HG02870 (cell line): ENCODE measurements around the gene IFT43.
"Not testable (repeated sequence)": the region's sequence is repeated elsewhere in the genome, so short reads cannot be mapped to it uniquely, and the experiment has no call there.

Experiments used
- ATAC-seq: cut with Tn5 transposase; IDR thresholded peaks from one replicate; pipeline ENCODE4 v1.9.1; 2021; ENCODE audit warnings: mild to moderate bottlenecking, moderate library complexity; ENCODE audit not compliant: unreplicated experiment

The IFT43 gene

DNA sequence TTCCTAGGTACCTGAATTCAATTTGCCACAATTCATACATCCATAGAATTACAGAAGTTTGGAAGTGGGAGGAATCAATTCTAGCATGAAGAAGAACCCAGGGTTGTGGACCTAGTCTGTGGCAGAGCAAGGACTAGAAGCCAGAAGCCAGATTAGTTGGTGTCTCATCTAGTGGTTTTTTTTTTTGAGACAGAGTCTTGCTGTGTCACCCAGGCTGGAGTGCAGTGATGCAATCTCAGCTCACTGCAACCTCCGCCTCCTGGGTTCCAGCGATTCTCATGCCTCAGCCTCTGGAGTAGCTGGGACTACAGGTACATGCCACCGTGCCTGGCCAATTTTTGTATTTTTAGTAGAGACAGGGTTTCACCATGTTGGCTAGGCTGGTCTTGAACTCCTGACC, 24.1 kb downstream of the IFT43 start:
- ATAC-seq, result not testable (repeated sequence)

DNA sequence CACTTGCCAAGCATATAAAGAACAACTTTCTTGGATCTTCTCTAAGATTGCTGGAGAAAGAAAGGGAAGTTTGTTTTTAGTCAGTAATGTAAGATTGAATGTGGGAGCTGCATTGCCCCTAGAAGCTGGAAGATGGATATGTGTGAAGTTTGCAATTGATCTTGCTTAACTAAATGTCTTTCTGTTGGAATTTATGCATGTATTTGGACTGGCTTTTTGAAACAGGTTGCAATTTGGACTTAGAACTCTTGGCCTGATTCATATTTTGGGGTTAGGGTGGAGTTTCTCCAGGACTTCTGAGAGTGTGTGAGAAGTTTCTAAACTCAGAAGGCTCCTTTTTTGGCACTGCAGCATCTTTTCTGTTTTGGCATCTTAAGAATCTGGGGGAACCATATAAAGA, 26.4 kb downstream of the IFT43 start:
- ATAC-seq, result no peak

DNA sequence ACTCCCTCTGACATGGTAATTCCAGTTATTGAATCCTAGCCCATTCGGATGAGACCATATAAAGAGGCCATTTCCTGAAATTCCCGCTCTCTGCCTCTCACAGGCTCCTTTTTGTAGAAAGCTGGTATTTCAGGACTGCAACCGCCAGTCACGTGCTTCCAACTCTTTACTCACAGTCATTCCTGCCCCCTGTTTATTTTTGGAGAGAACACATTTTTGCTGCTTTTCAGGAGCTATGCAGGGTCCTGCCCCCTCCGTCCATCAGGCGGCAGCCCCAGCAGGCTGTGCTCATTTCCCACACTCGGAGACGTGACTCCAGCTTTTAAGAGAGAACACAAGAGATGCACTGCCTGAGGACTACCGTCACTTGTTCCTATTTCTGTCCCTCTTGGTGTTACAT, 26.8 kb downstream of the IFT43 start:
- ATAC-seq, result no peak

DNA sequence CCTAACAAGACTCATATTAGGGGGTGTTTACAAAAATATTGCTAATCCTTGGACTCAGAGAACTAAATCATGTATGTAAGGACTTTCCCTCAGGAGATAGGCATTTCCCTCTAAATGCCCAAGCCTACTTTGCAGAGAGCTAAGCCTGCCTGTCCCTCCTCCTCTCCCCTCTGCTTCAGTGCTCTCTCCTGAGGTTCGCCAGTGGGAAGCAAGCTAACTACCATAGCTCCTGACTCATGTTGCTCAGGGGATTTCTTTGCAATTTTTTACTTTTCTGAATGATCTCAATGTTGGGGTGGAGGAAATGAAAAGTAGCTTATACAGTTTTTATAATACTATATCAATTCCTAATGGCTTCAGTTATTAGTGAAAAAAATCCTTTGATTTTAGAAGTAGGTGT, 29.6 kb downstream of the IFT43 start:
- no peak for ATAC-seq

DNA sequence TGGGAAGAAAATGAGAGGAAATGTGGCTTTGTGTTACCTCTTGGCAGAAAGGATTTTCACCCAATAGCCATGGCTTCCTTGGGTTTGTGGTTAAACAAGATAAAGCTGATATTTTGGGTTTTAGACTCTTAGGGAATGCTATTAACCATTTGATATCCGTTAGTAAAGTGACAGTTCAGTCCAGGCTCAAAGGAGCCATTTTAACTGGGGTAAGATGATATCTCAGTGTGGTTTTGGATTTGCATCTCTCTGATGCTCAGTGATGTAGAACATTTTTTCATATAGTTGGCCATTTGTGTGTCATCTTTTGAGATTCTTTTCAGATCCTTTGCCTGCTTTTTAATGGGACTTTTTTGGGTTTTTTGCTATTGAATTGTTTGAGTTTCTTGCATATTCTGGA, 30.1 kb downstream of the IFT43 start:
- no peak for ATAC-seq

DNA sequence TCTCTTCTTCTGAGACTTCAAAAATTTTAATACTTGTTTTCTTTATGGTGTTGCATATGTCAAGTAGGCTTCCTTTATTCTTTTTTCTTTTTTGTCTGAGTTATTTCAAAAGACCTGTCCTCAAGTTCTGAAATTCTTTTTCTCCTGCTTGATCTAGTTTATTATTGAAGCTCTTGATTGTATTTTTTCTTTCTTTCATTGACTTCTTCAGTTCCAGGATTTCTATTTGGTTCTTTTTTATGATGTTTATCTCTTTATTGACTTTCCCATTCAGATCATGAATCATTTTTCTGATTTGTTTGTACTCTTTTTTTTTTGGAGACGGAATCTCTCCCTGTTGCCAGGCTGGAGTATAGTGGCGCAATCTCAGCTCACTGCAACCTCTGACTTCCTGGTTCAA, 34.1 kb downstream of the IFT43 start:
- ATAC-seq, result no peak

DNA sequence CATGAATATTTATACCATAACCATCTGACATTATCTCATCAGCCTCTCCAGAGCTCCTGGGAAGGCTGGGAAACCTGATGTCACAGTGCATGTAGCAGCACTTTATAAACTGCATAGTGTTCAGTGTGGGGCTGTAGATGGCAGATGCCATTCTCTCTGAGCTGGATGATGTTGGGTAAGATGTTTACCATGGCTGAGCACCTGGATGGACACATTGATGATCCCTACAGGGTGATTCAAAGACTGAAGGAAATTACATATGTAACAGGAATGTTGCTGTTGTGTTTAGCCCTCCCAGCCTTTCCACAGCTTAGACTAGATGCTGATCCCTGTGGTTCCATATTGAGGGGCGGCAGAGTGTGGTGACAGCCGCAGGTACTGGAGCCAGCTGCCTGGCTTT, 37.4 kb downstream of the IFT43 start:
- ATAC-seq, result no peak

DNA sequence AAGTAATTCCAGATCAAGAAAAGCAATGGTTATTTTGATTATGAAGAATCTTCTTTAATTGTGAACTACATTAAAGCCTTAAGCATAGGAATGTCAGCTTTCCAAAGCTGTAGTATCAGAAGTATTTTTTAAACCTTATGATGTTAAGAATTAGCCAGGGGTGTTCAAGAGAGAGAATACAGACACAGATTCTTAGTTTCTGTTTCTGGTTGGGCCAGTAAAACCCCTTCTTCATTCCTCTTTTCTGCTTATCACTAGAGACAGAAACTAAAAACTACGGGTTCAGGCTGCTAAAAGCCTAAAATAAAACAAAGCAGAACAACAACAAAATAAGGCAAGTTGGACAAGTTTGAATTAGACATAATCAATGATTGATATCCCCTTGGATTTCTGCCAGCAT, 38.2 kb downstream of the IFT43 start:
- ATAC-seq, result no peak

DNA sequence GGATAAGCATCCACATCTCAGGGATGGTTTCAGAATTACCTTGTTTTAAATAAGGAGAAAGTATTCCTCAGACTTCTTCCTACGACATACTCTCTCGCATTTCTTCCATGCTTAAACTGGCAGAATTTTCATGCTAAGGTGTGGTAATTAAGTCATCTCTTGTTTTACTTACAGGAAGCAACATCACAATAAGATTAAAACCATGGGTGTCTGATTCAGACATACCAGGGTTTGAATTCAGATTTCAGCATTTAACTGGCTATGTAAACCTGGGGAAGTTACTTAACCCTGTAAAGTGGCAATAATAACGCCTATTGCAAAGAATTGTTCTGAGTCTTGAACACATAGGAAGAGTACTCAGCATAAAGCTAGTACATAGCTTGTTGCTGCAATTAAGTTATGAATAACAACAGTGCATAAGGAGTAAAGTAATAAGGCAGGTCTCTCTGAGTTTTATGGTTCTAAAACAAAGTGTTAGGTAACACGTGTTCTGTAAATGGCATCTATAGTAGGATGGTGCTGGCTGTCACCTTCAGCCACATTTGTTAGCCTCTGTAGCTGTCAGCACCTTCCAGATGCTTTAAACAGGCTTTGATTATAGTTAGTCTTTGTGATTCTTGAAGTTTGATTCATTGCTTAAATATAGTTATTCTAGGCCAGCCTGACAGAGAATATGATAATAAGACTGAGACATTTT, 38.8 kb downstream of the IFT43 start:
- no peak for ATAC-seq

DNA sequence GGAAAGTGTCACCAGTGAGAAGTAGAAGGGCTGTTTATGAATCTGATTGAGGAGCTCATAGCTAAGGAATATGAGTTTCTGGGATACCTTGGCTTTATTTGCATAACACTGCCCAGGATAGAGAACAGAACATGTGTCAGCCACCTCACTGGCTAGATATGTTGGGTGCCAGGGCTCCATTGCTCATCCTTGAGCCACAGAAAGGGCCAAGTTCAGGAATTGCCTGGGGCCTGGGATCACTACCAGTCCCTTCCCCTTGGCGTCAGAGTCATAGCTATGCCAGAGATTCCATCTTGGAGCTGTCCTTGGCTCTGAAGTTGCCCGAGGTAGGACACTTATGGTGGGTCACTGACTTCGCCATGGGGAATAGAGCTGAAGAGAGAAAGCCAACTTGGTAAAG, 49.0 kb downstream of the IFT43 start:
- no peak for ATAC-seq

DNA sequence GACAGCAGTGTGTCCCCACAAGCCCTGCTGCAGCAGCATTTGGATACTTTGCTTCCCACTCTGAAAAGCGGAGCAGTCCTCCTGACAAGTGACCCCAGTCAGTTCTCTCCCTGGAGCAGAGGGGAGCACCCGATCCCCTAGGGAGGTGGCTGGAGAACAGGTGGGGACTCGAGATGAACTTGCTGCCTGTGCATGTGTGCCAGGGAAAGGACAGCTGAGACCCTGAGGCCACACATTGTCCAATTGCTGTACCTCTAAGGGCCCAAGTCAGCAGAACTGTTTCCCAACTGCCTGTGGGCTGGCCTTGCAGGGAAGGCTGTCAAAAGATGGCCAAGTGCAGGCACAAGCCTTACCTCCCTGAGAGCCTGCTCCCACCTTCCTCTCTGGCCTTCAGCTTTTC, 55.1 kb downstream of the IFT43 start:
- ATAC-seq, result no peak

DNA sequence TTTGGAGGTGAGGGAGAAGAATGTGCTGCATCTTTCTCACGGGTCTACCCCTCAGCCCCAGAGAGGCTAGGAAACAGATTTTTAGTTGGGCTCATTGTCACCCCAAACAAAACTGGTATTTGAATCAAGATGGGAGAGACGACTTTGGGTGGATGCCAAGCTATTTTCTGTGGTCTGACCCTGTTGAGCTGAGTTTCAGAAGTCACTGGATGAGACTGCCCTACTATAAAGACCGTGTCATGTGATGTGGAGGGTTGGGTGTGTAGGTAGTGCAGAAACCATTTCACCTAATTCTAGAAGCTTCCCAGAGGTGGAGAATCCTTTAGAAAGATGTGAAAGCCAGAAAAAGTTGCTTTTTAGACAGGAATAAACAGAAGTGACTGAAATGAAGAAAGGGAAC, 60.2 kb downstream of the IFT43 start:
- ATAC-seq, result no peak

DNA sequence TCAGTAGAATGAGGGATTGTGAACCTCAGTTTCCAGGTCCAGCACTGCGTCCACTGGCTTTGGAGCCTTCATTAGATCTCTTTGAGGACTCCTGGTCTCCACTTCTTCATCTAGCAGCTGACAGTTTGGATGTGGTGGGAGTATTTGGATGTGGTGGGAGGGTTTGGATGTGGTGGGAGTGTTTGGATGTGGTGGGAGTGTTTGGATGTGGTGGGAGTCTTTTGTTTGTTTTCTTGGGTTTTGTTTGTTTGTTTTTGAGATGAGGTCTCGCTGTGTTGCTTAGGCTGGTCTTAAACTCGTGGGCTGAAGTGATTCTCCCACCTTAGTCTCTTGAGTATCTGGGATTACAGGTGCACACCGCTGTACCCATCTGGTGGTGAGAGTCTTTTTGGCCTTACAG, 64.7 kb downstream of the IFT43 start:
- ATAC-seq, result no peak

DNA sequence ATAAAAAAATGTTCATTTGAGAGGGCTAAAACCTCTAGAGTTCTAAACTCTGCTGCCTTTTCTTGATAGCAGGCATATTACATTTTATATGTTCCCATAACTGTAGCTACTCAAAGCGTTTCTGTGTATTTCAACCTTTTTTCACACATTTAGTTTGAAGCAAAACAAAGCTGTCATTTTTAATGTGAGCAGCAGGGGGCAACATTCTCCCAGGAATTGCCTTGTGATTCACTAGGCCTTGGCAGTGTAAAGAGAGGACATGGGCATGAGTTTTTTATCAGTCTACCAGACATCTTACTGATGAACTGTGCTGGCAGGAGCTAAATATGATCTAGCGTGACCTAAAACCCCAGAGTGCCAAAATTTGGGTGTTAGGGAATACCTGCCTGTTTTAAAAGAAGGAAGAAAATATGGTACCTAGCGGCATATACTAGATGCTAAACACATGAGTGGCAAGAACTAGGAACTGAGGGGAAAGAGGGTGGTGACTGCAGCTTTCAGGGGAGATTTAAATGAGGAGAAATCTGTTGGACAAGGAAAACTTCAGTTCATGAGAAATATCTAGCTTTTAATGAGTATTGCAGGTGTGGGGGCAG, 65.3 kb downstream of the IFT43 start:
- ATAC-seq, result no peak

DNA sequence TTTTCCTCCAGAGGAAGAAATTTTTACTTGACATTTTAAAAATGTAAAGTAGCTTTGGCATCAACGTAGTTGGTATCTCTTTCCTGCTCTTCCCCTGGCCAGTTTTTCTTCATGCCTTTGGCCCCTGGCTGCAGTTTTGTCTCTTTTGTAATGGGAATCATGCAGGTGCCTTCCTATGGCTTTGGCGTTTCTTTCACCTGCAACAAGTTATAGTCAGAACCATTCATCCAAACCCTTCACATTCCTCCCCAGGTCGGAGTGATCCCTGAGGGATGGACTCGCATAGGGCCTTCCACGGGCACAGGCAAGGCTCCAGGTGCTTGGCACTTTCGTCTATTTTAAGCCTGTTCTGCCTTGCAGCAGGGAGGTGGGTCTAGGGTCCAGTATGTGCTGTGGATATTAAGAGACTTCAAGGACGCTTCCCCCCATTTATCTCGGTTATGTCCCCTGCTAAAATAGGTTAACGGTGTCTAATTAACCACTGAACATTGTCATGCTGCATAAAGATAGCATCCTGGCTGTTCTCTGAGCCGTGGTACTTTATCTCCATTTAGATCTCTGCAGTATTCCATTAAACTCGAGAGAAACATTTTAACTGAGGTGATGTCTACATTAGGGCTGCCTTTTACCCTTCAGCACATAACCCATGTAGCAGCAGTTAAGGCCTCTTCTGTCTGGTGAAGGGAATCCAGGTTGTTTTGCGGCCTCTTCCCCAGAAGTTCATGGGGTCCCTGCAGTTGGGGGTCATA, 66.3 kb downstream of the IFT43 start:
- no peak for ATAC-seq

DNA sequence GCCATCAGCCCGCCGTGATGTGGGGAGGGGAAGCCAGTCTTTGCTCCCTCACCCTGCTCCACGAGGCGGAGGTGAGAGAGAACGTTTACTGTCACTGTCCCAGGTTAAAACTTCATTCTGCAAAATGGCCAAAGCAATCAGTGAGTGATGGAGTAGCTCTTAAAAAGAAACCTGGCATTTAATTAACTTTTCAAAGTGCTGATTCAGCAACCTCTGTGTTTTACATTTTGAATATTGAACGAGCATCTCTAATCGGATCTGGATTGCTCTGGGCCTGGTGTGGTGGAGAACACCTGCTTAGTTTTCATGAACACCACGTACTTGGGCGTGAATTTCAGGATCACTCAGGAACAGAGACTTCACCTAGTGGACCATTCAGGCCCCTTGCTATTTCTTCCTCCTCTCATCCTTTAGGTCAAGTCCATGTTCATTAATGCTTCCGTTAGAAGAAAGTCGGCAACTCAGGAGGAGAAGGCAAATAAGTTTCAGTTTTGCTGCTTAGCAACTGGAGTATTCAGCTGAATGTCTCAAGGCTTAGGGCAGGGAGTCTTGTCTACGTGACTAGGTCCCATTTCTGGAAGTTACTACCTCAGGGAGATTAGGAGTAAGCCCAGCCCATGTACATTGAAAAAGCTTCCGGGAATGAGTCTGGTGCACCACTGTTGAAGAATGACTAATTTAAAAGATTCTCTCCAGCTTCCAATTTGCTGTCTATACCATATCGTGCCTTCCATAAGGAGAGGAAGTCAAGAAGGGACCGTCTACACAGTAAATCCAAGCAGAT, 68.2 kb downstream of the IFT43 start:
- no peak for ATAC-seq

DNA sequence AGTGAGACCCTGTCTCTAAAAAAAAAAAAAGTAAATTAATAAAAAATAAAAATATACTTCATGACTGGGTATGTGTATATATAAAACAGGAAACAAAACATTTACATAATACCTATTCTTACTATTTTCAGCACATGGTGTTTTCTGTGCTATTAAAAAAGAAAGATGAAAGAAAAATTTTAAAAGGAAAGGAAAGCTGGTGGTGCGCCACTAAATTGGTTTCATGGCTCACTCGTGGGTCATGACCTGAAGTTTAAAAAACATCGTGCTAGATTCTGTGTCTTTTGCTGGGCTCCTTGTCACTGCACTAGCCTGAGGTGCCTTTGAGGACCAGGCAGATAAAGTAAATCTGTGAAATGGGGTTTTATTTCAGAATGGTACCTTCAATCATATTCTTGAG, 69.8 kb downstream of the IFT43 start:
- no peak for ATAC-seq

DNA sequence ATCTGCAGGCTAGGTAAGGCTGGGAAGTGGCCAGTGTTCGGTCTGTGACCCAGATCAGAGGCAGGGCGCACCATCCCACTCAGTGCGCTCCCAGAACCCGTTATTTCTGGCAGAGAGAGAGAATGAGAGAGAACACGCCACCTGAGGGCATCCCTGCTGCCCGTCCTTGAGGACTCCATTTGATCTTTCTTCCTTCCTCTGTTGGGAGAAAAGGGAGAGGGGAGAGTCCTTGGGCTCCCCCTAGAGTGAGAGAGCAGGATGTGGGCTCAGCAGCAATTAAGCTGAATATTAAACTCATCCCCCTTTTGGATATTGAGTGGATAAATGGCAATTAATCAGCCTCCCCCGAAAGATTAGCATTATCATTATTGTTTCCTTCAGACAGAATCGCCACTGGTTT, 70.6 kb downstream of the IFT43 start:
- no peak for ATAC-seq

DNA sequence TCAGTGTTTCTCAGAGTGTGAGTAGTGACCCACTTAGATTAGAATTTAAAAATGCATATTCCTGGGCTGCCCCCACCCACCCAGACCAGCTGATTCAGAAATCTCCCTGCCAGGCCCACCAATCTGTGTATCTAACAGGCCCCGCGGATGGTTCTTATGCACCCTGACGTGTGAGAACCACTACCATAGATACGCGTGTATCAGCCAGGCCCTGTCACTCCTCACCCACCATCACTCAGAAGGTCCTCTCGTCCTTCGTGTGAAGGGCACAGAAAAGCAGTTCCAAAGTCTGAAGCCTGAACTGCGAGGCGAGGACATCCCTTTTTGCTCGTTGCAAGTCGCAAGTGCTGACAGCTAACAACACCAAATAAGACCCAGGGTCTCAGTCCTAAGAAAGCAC, 72.4 kb downstream of the IFT43 start:
- ATAC-seq, result no peak

DNA sequence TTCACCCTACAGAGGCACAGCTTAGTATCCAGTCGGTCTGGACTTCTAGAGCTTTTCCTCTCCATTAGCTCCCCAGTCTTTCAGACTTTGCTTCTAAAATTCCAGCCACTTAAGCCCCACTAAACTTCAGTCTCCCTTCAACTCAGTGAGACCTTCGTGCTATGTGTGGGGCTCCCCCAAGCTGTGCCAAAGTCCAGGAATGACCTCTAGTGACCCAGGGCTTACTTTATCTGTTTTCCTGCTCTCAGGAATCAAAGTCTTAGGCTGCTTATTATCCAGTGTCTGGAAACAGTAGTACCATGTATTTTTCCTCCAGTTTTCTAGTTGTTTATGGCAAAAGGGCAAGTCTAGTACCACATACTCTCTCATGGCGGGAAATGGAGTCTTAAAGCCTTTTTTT, 77.8 kb downstream of the IFT43 start:
- ATAC-seq, result no peak

DNA sequence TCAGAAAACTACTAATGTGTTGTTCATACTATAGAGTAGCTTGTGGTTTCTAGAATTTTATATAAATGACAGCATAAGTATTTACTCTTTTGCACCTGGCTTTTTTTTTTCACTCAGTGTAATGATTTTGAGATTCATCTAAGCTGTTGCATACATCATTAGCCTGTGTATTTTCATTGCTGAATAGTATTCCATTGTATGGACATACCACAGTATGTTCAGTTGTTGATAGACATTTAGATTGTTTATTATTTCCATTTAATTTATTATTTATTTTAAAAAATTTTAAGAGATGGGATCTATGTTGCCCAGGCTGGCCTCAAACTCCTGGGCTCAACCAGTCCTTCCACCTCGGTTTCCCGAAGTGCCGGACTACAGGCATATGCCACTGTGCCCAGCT, 80.0 kb downstream of the IFT43 start:
- ATAC-seq, result no peak

DNA sequence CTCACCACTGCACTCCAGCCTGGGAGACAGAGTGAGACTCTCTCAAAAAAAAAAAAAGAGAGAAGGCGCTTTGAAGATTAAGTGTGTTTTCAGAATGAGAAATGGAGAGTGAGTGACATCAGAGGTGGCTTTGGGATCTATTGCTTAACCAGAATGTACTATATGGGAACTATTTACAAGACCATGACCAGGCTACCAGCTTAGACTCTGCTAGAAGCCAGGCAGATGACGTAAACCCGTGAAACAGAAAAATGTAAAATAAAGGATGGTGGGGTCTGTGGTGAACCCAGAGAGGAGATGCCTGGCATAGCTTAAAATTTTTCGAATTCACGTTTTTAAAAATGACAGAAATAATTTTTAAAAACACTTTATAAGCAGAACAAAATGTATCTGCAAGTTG, 82.0 kb downstream of the IFT43 start:
- no peak for ATAC-seq
